GM20000 (cell line): Measurements from ENCODE around the gene RIC8A.
A peak's percentile ranks its signal among the peaks of the same experiment; 100 is the strongest.

Source experiments
- DNase-seq: peaks from one replicate; pipeline ENCODE4 v3.0.0; 2012; ENCODE audit warnings: low spot score
- CTCF ChIP-seq: IDR thresholded peaks from 2 replicates; pipeline ENCODE4 v1.5.1; 2012; ENCODE audit warnings: mild to moderate bottlenecking, control low read depth; ENCODE audit errors: extremely low read depth, missing control alignments

The RIC8A gene

GRCh38 chr11:203056-203944 is 4.2 kb upstream of the RIC8A start:
- DNase-seq, result no peak
- no peak for TF ChIP-seq CTCF

GRCh38 chr11:203945-204586 is 3.4 kb upstream of the RIC8A start:
- TF ChIP-seq CTCF, result no peak
- DNase-seq, result no peak

- DNase-seq, result no peak
- no peak for TF ChIP-seq CTCF
Observed at GRCh38 chr11:204587-205109, 2.9 kb upstream of the RIC8A start.

- no peak for DNase-seq
- TF ChIP-seq CTCF, result no peak
Observed at GRCh38 chr11:205221-206001, 2.1 kb upstream of the RIC8A start.

GRCh38 chr11:206002-206384 is 1.5 kb upstream of the RIC8A start:
- no peak for TF ChIP-seq CTCF
- no peak for DNase-seq

GRCh38 chr11:206526-207207 is 841 bp upstream of the RIC8A start:
- peak; percentile 44 for DNase-seq
- no peak for TF ChIP-seq CTCF

- no peak for TF ChIP-seq CTCF
- peak; percentile 54 for DNase-seq
Observed at GRCh38 chr11:207863-208180, 314 bp downstream of the RIC8A start.
